Neural crest cell (in vitro differentiated cells): ENCODE measurements around the gene PDSS1. TPM values are rescaled to one million over a fixed set of nuclear protein-coding genes. Genes with fewer than 3 reads are reported as not detected.

Experiments used
- DNase-seq: peaks from one replicate; pipeline ENCODE4 v3.0.0; 2021; ENCODE audit warnings: low read depth, mixed read lengths, low spot score
- H3K27ac Mint-ChIP-seq: one replicate; pipeline ENCODE4 v1.8.0; 2021; ENCODE audit warnings: mild to moderate bottlenecking, mixed read lengths; ENCODE audit not compliant: unreplicated experiment
- H3K27me3 Mint-ChIP-seq: 2 replicates; pipeline ENCODE4 v1.8.0; 2021; ENCODE audit warnings: low read depth, mild to moderate bottlenecking, mixed read lengths
- H3K36me3 Mint-ChIP-seq: 2 replicates; pipeline ENCODE4 v1.8.0; 2021; ENCODE audit warnings: low read depth, mild to moderate bottlenecking, mixed read lengths
- H3K4me1 Mint-ChIP-seq: 2 replicates; pipeline ENCODE4 v1.8.0; 2021; ENCODE audit warnings: mixed read lengths
- H3K4me3 Mint-ChIP-seq: one replicate; pipeline ENCODE4 v1.8.0; 2021; ENCODE audit warnings: mild to moderate bottlenecking, mixed read lengths
- H3K9me3 Mint-ChIP-seq: 2 replicates; pipeline ENCODE4 v1.8.0; 2021; ENCODE audit warnings: mixed read lengths
- CTCF ChIP-seq: fragments of 200-600 bp; sonication (generic); conservative IDR thresholded peaks from 2 replicates; pipeline ENCODE4 v1.5.0; 2021; ENCODE audit warnings: antibody characterized with exemption, mild to moderate bottlenecking
- total RNA-seq: library from RNA; stranded (reverse); gene quantifications from 2 replicates; pipeline ENCODE4 v1.2.1, GENCODE V29; 2021

Gene PDSS1
- total RNA-seq, 1 donor from 2014 or later, result 16.7 TPM

DNA sequence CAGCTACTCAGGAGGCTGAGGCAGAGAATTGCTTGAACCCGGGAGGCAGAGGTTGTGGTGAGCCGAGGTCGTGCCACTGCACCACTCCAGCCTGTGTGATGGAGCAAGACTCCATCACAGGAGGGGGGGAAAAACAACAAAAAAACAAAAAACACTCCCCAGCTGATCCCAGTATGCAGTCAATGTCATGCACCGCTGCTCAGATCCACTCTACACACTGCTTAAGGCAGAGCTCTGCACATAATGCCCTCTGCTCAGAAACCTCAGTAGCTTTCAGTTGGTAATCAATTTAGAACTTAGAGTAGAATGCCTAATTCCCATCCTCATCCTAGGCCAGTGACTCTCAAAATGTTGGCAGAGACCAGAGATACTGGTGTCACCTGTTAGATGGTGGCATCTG lies 43.9 kb downstream of the PDSS1 start:
- H3K36me3 Mint-ChIP-seq, result peaks cover 28% of the 10 kb centered on the region
- H3K4me1 Mint-ChIP-seq, result no peaks in the 10 kb centered on the region

GRCh38 chr10:26743091-26743490 lies 45.6 kb downstream of the PDSS1 start:
- no peaks in the 10 kb centered on the region for H3K27me3 Mint-ChIP-seq
- peaks cover 28% of the 10 kb centered on the region for H3K36me3 Mint-ChIP-seq
- DNase-seq, result no peak
- no peak overlapping the region for H3K4me3 Mint-ChIP-seq
- H3K27ac Mint-ChIP-seq, result no peak overlapping the region
- H3K4me1 Mint-ChIP-seq, result no peaks in the 10 kb centered on the region
- no peak for TF ChIP-seq CTCF
- H3K9me3 Mint-ChIP-seq, result no peaks in the 10 kb centered on the region

More for the DNA sequence above, 43.9 kb downstream of the PDSS1 start:
- no peak for TF ChIP-seq CTCF
- no peak for DNase-seq
- Mint-ChIP-seq H3K4me3 (no peak overlapping the region), H3K27ac (no peak overlapping the region), H3K27me3 (no peaks in the 10 kb centered on the region), H3K9me3 (no peaks in the 10 kb centered on the region)

GRCh38 chr10:26743841-26744240 lies 46.3 kb downstream of the PDSS1 start:
- H3K36me3 Mint-ChIP-seq, result peaks cover 30% of the 10 kb centered on the region
- no peaks in the 10 kb centered on the region for H3K9me3 Mint-ChIP-seq
- no peak for TF ChIP-seq CTCF
- DNase-seq, result no peak
- H3K4me3 Mint-ChIP-seq, result no peak overlapping the region
- H3K27ac Mint-ChIP-seq, result no peak overlapping the region
- no peaks in the 10 kb centered on the region for H3K27me3 Mint-ChIP-seq
- H3K4me1 Mint-ChIP-seq, result no peaks in the 10 kb centered on the region

GRCh38 chr10:26746061-26746460 lies 48.6 kb downstream of the PDSS1 start:
- TF ChIP-seq CTCF, result no peak
- Mint-ChIP-seq H3K27ac (no peak overlapping the region), H3K36me3 (peaks cover 21% of the 10 kb centered on the region)

GRCh38 chr10:26755443-26755903 lies 58.0 kb downstream of the PDSS1 start:
- H3K27me3 Mint-ChIP-seq, result no peaks in the 10 kb centered on the region
- H3K4me1 Mint-ChIP-seq, result peaks cover 10% of the 10 kb centered on the region
- DNase-seq, result no peak
- no peaks in the 10 kb centered on the region for H3K9me3 Mint-ChIP-seq
- no peak for TF ChIP-seq CTCF
- H3K4me3 Mint-ChIP-seq, result no peak overlapping the region
- peaks cover 3% of the 10 kb centered on the region for H3K36me3 Mint-ChIP-seq
- H3K27ac Mint-ChIP-seq, result peak overlapping the region; percentile 88

More at GRCh38 chr10:26746061-26746460, 48.6 kb downstream of the PDSS1 start:
- Mint-ChIP-seq H3K27me3 (no peaks in the 10 kb centered on the region), H3K4me1 (no peaks in the 10 kb centered on the region), H3K9me3 (no peaks in the 10 kb centered on the region), H3K4me3 (no peak overlapping the region)
- DNase-seq, result no peak

- DNase-seq, result no peak
- Mint-ChIP-seq H3K36me3 (peaks cover 3% of the 10 kb centered on the region), H3K9me3 (no peaks in the 10 kb centered on the region), H3K4me3 (no peak overlapping the region), H3K27ac (peak overlapping the region; percentile 78), H3K27me3 (no peaks in the 10 kb centered on the region), H3K4me1 (peaks cover 10% of the 10 kb centered on the region)
- TF ChIP-seq CTCF, result no peak
Observed at GRCh38 chr10:26759008-26759407, 61.5 kb downstream of the PDSS1 start.
